B cell (primary cell): ENCODE data around the gene FMN2. TPM values are rescaled to one million over a fixed set of nuclear protein-coding genes. Genes with fewer than 3 reads are reported as not detected.
"Not testable (repeated sequence)": the region's sequence is repeated elsewhere in the genome, so short reads cannot be mapped to it uniquely, and the experiment has no call there.

ENCODE experiments used
- ATAC-seq: fragments of 200-7000 bp; cut with Tn5 transposase; one replicate; pipeline ENCODE4 v1.10.0; 2021; ENCODE audit warnings: low read depth, mild to moderate bottlenecking, moderate number of reproducible peaks, moderate library complexity
- CTCF ChIA-PET: fragments of 350-600 bp; sonication (Branson Sonifier 250); formaldehyde crosslinking; loops from one replicate; lab custom pipeline; 2021; ENCODE audit warnings: antibody characterized with exemption, inconsistent platforms; lab: Charles Lee
- POLR2A ChIA-PET: fragments of 350-600 bp; sonication (Branson Sonifier 250); formaldehyde crosslinking; loops from one replicate; lab custom pipeline; 2021; ENCODE audit warnings: antibody characterized with exemption; lab: Charles Lee
- DNase-seq: peaks from one replicate; pipeline ENCODE4 v3.0.0; 2013
- H2AFZ ChIP-seq: 2 replicates; pipeline ENCODE4 v1.6.1; 2012; ENCODE audit warnings: mild to moderate bottlenecking, low read depth, low read length; ENCODE audit not compliant: insufficient read depth, poor library complexity, severe bottlenecking
- H3K27ac ChIP-seq, 2 donors: 1 replicate in 1 of 2; 2 replicates in 1 of 2; pipeline ENCODE4 v1.5.1; 2012 to 2013; ENCODE audit warnings: low read length in 2 of 2, mild to moderate bottlenecking in 2 of 2, moderate library complexity in 1 of 2
- H3K27me3 ChIP-seq, 4 experiments: fragments of 200-600 bp in 1 of 4; sonication (generic) in 1 of 4; replicated peaks in 1 of 4; 1 replicate in 2 of 4; 2 replicates in 2 of 4; pipeline versions ENCODE4 v1.6.1 to v1.7.0; 2013 to 2016; ENCODE audit warnings: low read length in 3 of 4, mild to moderate bottlenecking in 2 of 4, mixed read lengths in 1 of 4, moderate library complexity in 1 of 4; ENCODE audit not compliant: insufficient read depth in 4 of 4, control insufficient read depth in 3 of 4; ENCODE audit errors: control extremely low read depth in 1 of 4
- H3K36me3 ChIP-seq, 2 experiments: replicated peaks in 1 of 2; 1 replicate in 1 of 2; 2 replicates in 1 of 2; pipeline versions ENCODE4 v1.6.1 to v1.7.1; 2013; ENCODE audit warnings: low read length in 1 of 2; ENCODE audit not compliant: insufficient read depth in 2 of 2, control insufficient read depth in 1 of 2; ENCODE audit errors: control extremely low read depth in 1 of 2, extremely low read depth in 1 of 2
- H3K4me1 ChIP-seq, 2 donors: fragments of 200-600 bp in 1 of 2; sonication (generic) in 1 of 2; 1 replicate in 1 of 2; 2 replicates in 1 of 2; pipeline versions ENCODE4 v1.5.1 to v1.6.1; 2013 to 2017; ENCODE audit warnings: low read length in 2 of 2; ENCODE audit not compliant: control insufficient read depth in 2 of 2, insufficient read depth in 2 of 2
- H3K4me2 ChIP-seq: replicated peaks from 2 replicates; pipeline ENCODE3; 2012; ENCODE audit warnings: mild to moderate bottlenecking, low read depth, low read length; ENCODE audit not compliant: poor library complexity, severe bottlenecking
- H3K4me3 ChIP-seq, 5 experiments: fragments of 200-600 bp in 1 of 5; sonication (generic) in 1 of 5; 1 replicate in 3 of 5; 2 replicates in 2 of 5; pipeline versions ENCODE4 v1.5.1 to v1.7.0; 2011 to 2016; ENCODE audit warnings: low read length in 4 of 5, mild to moderate bottlenecking in 4 of 5, low read depth in 2 of 5, control low read depth in 1 of 5, moderate library complexity in 1 of 5; ENCODE audit not compliant: insufficient read depth in 1 of 5; ENCODE audit errors: control extremely low read depth in 1 of 5, extremely low read depth in 1 of 5
- H3K79me2 ChIP-seq: fragments of 200-600 bp; sonication (generic); one replicate; pipeline ENCODE4 v1.6.0; 2016; ENCODE audit warnings: low read length; ENCODE audit not compliant: control insufficient read depth, insufficient read depth
- H3K9ac ChIP-seq: fragments of 200-600 bp; sonication (generic); 2 replicates; pipeline ENCODE4 v1.6.1; 2017; ENCODE audit warnings: mild to moderate bottlenecking, low read length, moderate library complexity
- H3K9me3 ChIP-seq, 3 donors: one replicate each; pipeline versions ENCODE4 v1.6.1 to v1.7.1; 2013; ENCODE audit warnings: low read length in 2 of 3; ENCODE audit not compliant: control insufficient read depth in 2 of 3, insufficient read depth in 1 of 3; ENCODE audit errors: control extremely low read depth in 1 of 3
- H4K20me1 ChIP-seq: 2 replicates; pipeline ENCODE4 v1.6.0; 2012; ENCODE audit warnings: mild to moderate bottlenecking, low read length; ENCODE audit not compliant: insufficient read depth, control insufficient read depth, poor library complexity, severe bottlenecking
- H3K27ac Mint-ChIP-seq: one replicate; pipeline ENCODE4 v1.8.0; 2021; ENCODE audit warnings: mixed read lengths
- H3K27me3 Mint-ChIP-seq: one replicate; pipeline ENCODE4 v1.8.0; 2021; ENCODE audit warnings: mixed read lengths
- H3K4me1 Mint-ChIP-seq: one replicate; pipeline ENCODE4 v1.8.0; 2021; ENCODE audit warnings: mixed read lengths
- H3K4me3 Mint-ChIP-seq: one replicate; pipeline ENCODE4 v1.8.0; 2021; ENCODE audit warnings: mixed read lengths
- H3K9me3 Mint-ChIP-seq: one replicate; pipeline ENCODE4 v1.8.0; 2022; ENCODE audit warnings: mixed read lengths; ENCODE audit not compliant: insufficient read depth
- EZH2 ChIP-seq: IDR thresholded peaks from 2 replicates; pipeline ENCODE4 v1.6.1; 2012; ENCODE audit warnings: borderline replicate concordance, low read depth, mild to moderate bottlenecking, moderate library complexity, low read length; ENCODE audit not compliant: insufficient read depth, poor library complexity, severe bottlenecking
- WGBS: methylation state at CpG from one replicate; pipeline ENCODE4 v1.1.5; 2013; ENCODE audit warnings: missing lambda C conversion rate; ENCODE audit not compliant: insufficient coverage; 5-methylcytosine and 5-hydroxymethylcytosine counted together
- intact Hi-C: fragments of 100-400 bp; cut with micrococcal nuclease; formaldehyde crosslinking; loops from one replicate; pipeline ENCODE4 v1.10.0; 2022
- polyA plus RNA-seq: library from polyadenylated mRNA; depleted of rRNA; stranded (reverse); fragments of >200 nt; gene quantifications from 2 replicates; pipeline ENCODE4 v1.2.3, GENCODE V29; 2012
- total RNA-seq, 2 donors: library from RNA; stranded (reverse); fragments of 120-200 nt in 1 of 2; gene quantifications; 1 replicate in 1 of 2; 2 replicates in 1 of 2; pipeline versions ENCODE4 v1.2.3 to v1.2.4, GENCODE V29; 2013 to 2022
- TF ChIP-seq, protein P1 (sequence below): fragments of 200-600 bp; IDR thresholded peaks from one replicate; pipeline ENCODE4 v1.8.0; 2022; ENCODE audit warnings: antibody characterized with exemption, mild to moderate bottlenecking

FMN2 gene
- total and polyA plus RNA-seq, 2 donors (not counting 1 experiment from before 2014, with no cell fraction given), result not detected

DNA sequence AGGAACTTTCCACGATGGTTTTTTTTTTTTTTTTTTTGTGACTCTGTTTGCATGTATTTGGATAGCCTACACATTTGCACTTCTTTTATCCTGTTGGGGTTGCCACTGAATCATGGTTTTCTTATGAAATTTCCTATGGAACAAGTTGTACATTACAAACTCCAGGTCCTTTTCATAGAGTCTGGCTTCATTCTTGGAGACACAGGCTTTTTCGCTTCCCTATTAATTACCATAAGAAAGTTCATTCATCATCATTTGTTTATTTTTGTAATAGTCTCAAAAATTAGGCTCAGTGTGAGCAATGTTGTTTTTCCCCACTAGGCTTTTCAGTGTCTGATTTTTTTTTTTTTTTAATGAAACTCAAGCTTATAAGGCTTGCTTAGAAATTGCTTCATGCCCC is 179.4 kb downstream of the FMN2 start:
- DNase-seq, result no peak
- peaks cover 11% of the 10 kb centered on the region for H3K9me3 Mint-ChIP-seq
- no peak overlapping the region for H2AFZ ChIP-seq
- H3K36me3 ChIP-seq, result no peaks in the 10 kb centered on the region
- intact Hi-C loops, result no loop called here
- H3K4me1 ChIP-seq, result no peaks in the 10 kb centered on the region
- no peak overlapping the region for H3K4me3 Mint-ChIP-seq
- no peaks in the 10 kb centered on the region for H3K4me1 Mint-ChIP-seq
- POLR2A ChIA-PET, result no interaction called here
- ATAC-seq, result no peak
- CTCF ChIA-PET, result no interaction called here
- H3K4me2 ChIP-seq, result no peak overlapping the region
- TF ChIP-seq EZH2, result no peak
- TF ChIP-seq, protein P1, sequence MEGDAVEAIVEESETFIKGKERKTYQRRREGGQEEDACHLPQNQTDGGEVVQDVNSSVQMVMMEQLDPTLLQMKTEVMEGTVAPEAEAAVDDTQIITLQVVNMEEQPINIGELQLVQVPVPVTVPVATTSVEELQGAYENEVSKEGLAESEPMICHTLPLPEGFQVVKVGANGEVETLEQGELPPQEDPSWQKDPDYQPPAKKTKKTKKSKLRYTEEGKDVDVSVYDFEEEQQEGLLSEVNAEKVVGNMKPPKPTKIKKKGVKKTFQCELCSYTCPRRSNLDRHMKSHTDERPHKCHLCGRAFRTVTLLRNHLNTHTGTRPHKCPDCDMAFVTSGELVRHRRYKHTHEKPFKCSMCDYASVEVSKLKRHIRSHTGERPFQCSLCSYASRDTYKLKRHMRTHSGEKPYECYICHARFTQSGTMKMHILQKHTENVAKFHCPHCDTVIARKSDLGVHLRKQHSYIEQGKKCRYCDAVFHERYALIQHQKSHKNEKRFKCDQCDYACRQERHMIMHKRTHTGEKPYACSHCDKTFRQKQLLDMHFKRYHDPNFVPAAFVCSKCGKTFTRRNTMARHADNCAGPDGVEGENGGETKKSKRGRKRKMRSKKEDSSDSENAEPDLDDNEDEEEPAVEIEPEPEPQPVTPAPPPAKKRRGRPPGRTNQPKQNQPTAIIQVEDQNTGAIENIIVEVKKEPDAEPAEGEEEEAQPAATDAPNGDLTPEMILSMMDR, result no peak
- WGBS, result no CpG with 5 or more reads among the region's 2 CpGs
- no peaks in the 10 kb centered on the region for H3K27me3 ChIP-seq
- H3K9me3 ChIP-seq, result no peaks in the 10 kb centered on the region
- H3K27ac Mint-ChIP-seq, result no peak overlapping the region
- H3K27ac ChIP-seq, result no peak overlapping the region
- no peak overlapping the region for H3K9ac ChIP-seq
- H3K79me2 ChIP-seq, result no peaks in the 10 kb centered on the region
- H3K4me3 ChIP-seq, result no peak overlapping the region
- H3K27me3 Mint-ChIP-seq, result no peaks in the 10 kb centered on the region
- no peaks in the 10 kb centered on the region for H4K20me1 ChIP-seq

DNA sequence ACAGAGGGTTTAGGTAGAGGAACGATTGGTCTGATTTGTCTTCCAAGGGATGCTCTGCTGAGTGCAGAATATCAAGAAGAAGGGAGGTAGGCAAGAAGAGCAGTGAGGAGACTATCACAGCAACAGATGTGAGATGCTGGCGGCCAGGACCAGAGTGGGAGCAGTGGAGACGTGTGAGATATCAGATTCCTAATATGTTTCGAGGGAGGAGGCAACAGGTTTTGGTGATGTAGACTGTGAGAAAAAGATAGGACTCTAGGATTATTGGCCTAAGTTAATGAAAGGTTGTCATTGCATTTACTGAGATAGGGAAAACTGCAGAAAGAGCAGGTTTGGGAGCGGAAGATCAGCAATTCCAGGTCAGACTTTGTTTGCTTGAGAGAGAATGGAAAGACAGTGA is 182.9 kb downstream of the FMN2 start:
- POLR2A ChIA-PET, result no interaction called here
- Histone ChIP-seq H3K4me3 (no peak overlapping the region), H3K4me1 (no peaks in the 10 kb centered on the region), H4K20me1 (no peaks in the 10 kb centered on the region), H3K9me3 (no peaks in the 10 kb centered on the region), H3K27ac (no peak overlapping the region), H3K79me2 (no peaks in the 10 kb centered on the region), H2AFZ (no peak overlapping the region), H3K27me3 (no peaks in the 10 kb centered on the region), H3K36me3 (no peaks in the 10 kb centered on the region), H3K4me2 (no peak overlapping the region), H3K9ac (no peak overlapping the region)
- TF ChIP-seq EZH2, result no peak
- TF ChIP-seq, protein P1, result no peak
- Mint-ChIP-seq H3K9me3 (peaks cover 11% of the 10 kb centered on the region), H3K4me3 (no peak overlapping the region), H3K4me1 (no peaks in the 10 kb centered on the region), H3K27me3 (no peaks in the 10 kb centered on the region), H3K27ac (no peak overlapping the region)
- intact Hi-C loops, result no loop called here
- CTCF ChIA-PET, result no interaction called here
- DNase-seq (no peak), ATAC-seq (no peak)
- WGBS, result 78% methylated on average over 5 of the region's 5 CpGs

- H3K79me2 ChIP-seq, H3K4me3 Mint-ChIP-seq, H4K20me1 ChIP-seq, H3K27me3 ChIP-seq, CTCF ChIA-PET, H3K36me3 ChIP-seq, H2AFZ ChIP-seq, H3K4me2 ChIP-seq, H3K27ac ChIP-seq, H3K27ac Mint-ChIP-seq, intact Hi-C loops, H3K9me3 ChIP-seq, H3K4me1 Mint-ChIP-seq, DNase-seq, H3K27me3 Mint-ChIP-seq, ATAC-seq, H3K4me3 ChIP-seq, H3K4me1 ChIP-seq, H3K9ac ChIP-seq, POLR2A ChIA-PET: not testable (repeated sequence)
- H3K9me3 Mint-ChIP-seq, result peaks cover 11% of the 10 kb centered on the region
Measured at GRCh38 chr1:240275219-240275618, 183.5 kb downstream of the FMN2 start.
